Hepatic stellate cell (primary cell): ENCODE data around the gene PSAPL1.
"Not testable (repeated sequence)": the region's sequence is repeated elsewhere in the genome, so short reads cannot be mapped to it uniquely, and the experiment has no call there.

Experiments
- DNase-seq: peaks from one replicate; pipeline ENCODE4 v3.0.0; 2011; ENCODE audit warnings: low spot score

Gene PSAPL1

DNA sequence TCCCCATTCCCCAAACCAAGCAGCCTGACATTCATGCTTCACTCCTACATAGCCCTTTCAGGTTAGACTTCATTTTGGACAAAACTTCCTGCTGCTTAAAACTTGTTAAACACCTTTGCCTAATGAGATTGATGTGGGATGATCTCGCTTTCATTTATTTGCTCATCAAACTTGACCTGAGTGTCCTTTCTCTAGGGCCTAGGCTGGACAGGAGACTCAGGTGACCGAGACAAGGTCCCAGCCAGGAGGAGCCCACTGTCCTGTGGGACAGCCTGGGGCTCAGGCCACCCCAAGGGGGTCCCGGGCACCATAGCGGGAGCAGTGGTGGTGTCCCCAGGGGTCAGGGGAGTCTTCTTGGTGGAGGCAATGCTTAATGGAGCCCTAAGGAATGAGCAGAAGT lies 23.7 kb upstream of the PSAPL1 start:
- no peak for DNase-seq

GRCh38 chr4:7458066-7458425 lies 23.3 kb upstream of the PSAPL1 start:
- DNase-seq = no peak

- DNase-seq = no peak
These were observed 22.7 kb upstream of the PSAPL1 start for GRCh38 chr4:7457201-7458065.

DNA sequence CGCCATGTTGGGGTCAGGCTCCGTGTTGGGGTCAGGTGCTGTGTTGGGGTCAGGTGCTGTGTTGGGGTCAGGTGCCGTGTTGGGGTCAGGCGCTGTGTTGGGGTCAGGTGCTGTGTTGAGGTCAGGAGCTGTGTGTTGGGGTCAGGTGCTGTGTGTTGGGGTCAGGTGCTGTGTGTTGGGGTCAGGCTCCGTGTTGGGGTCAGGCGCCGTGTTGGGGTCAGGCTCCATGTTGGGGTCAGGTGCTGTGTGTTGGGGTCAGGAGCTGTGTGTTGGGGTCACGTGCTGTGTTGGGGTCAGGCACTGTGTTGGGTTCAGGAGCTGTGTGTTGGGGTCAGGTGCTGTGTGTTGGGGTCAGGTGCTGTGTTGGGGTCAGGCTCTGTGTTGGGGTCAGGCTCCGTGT lies 18.1 kb upstream of the PSAPL1 start:
- DNase-seq = not testable (repeated sequence)

DNA sequence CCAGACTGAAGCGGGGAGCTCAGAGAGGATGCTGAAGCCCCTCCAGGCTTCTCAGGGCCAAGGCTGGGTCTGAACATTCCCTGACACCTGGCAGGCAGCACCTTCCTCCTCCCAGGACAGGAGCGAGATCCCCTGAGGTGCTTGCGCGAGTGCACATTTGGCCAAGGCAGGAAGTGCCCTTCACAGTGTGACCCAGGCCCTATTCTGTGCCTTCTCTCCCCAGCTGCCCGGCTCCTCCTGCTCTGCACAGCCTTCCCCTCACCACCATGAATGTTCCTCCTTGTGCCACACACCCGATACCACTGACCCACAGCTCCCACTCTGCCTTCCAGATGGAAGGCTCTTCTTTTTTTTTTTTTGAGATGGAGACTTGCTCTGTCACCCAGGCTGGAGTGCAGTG lies 17.1 kb upstream of the PSAPL1 start:
- DNase-seq = no peak

DNA sequence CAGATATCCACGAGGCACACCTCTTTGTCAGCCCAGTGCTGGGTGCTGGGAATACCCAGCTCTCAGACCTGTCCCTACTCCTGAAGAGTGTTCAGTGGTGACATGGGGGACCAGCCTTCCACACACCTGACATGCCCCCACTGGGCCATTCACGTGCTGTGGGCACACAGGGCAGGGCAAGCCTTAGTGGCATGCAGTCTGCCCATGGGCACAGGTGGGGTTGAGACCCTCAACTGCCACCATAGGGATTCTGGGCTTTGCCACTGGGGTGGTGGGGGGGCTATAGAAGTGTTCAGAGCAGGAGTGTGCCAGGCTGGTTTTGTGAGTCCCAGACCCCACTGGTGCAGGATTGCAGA lies 16.7 kb upstream of the PSAPL1 start:
- no peak for DNase-seq

DNA sequence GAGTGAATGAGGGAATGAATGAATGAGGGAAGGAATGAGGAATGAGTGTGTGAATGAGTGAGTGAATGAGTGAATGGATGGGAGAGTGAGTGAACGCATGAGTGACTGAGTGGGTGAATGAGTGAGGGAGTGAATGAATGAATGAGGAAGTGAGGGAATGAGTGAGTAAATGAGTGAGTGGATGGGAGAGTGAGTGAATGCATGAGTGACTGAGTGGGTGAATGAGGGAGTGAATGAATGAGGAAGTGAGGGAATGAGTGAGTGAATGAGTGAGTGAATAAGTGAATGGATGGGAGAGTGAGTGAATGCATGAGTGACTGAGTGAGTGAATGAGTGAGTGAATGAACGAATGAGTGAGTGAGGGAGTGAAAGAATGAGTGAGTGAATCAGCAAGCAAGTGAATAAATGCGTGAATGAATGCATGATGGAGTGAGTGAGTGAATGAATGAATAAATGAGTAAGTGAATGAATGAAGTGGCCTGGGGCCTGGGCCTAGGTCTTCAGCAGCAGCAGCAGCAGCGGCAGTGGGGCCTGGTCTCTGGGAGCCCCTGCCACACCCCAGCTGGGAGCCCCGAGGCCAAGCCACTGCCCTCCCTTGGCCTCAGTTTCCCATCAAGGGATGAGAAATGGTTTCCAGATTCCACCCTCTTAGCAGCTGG lies 16.2 kb upstream of the PSAPL1 start:
- DNase-seq = no peak

DNA sequence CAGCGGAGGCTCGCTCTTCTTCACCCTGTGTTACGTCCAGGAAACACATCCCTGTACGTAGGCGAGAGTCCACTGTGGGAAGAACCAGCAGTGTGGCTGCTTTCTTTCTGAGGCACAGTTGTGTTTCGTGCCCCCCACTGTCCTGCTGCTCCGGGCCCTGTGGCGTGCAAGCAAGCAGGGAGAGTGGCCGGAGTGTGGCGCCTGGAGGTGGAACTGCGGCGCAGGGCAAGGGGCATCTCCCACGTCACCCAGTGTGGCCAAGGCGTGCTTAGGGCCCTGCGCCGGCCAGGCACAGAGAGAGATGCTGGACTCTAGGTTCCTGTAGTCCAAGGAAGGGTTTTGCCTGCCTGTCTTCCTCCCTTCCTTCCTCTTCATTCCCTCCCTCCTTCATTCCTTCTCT lies 13.3 kb upstream of the PSAPL1 start:
- no peak for DNase-seq

- no peak for DNase-seq
These were observed 12.5 kb upstream of the PSAPL1 start for GRCh38 chr4:7447236-7447635.

DNA sequence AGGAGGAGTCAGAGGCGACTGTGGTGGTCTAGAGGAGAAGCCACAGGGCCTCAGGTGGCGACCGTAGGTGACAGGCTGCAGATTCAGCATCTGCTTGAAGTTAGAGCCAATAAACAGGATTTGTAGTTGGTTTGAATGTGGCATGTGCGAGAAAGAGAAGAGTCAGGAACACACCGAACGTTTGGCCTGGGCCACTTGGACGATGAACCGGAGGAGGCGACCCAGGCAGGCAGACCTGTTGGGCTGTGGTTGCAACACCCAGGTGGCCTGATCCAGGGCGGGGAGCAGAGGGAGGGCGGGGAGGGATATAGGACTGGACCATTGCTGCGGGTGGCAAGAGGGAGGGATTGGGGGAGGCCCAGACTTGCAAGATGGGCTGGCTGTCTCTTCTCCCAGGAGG lies 10.0 kb upstream of the PSAPL1 start:
- no peak for DNase-seq

GRCh38 chr4:7444314-7444713 lies 9.6 kb upstream of the PSAPL1 start:
- no peak for DNase-seq

DNA sequence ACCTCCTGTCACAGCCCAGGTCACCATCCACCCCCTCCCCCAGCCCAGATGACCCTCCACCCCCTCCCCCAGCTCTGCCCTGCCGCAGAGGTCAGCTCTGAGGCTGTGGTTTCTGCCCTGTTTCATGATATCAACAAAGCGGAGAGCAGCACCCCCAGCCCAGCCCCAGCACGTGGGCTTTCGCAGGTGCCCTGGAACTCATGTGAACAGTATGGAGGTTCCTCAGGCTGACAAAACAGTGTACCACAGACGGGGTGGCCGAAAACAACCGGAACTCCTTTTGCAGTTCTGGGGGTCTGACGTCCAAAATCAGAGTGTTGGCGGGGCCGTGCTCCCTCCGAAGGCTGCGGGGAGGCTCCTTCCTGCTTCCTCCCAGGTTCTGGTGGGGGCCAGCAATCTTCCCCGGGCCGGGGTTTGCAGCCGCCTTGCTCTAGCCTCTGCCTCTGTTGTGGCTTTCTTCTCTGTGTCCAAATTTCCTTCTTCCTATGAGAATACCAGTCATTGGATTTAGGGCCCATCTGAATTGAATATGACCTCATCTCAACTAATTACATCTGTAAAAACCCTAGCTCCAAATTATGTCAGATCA lies 7.9 kb upstream of the PSAPL1 start:
- no peak for DNase-seq

GRCh38 chr4:7441201-7441600 lies 6.5 kb upstream of the PSAPL1 start:
- no peak for DNase-seq

DNA sequence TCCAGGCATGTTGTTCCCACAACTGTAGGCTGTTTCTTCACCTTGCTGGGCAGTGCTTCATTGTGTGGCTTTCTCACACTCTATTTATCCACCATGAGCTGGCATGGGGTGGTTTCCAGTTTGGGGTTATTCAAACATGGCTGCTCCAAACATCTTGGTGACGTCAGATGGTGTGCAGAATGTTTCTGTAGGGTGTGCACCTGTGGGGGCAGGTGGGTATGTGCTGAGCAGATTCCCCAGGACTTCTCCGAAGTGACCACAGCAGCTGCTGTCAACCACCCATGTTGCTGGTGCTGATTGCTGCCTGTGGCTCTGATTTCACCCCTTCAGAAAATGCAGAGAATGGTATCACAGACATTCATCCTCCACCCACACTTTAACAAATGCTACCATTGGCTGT lies 5.0 kb upstream of the PSAPL1 start:
- DNase-seq = no peak

- no peak for DNase-seq
These were observed 1.5 kb upstream of the PSAPL1 start for GRCh38 chr4:7436256-7436655.

GRCh38 chr4:7435471-7436061 lies 836 bp upstream of the PSAPL1 start:
- DNase-seq = no peak

GRCh38 chr4:7434141-7434765 lies 477 bp downstream of the PSAPL1 start:
- no peak for DNase-seq

DNA sequence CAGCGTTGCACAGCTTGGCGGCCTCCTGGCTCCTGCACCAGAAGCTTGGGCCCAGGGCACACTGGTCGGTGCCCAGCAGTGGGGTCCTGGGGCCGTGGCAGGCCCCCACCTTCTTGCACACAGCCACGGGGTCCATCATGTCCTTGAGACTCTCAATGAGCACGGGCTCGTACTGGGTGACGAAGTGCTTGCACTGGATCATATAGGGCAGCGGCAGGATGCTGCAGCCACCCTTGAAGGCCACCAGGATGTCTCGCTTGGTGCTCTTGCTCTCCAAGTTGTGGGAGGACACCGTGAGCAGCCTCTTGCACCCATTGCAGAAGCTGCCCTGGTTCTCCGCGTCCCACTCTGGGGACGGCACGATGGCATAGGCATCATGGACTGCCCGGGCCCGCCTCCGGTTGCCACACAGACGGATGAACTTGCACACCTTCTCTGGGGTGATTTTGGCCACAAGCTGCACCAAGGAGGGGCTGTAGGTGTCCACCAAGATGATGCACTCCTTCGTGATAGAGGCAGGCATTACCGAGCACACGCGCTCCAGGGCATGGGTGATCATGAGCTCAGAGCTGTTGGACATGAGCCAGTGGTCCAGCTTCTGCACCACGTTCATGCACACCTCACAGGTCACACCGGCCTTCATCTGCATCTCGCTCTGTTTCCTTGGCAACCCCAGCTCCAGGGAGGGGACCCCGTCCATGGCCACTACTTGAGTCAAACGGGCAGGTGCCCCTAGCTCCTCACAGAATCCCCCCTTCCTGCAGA lies 1.2 kb downstream of the PSAPL1 start:
- no peak for DNase-seq

- DNase-seq = no peak
These were observed 2.0 kb downstream of the PSAPL1 start for GRCh38 chr4:7432531-7433375.

- DNase-seq = no peak
These were observed 2.8 kb downstream of the PSAPL1 start for GRCh38 chr4:7431696-7432530.
